ENCODE data around the gene F10.

DNA sequence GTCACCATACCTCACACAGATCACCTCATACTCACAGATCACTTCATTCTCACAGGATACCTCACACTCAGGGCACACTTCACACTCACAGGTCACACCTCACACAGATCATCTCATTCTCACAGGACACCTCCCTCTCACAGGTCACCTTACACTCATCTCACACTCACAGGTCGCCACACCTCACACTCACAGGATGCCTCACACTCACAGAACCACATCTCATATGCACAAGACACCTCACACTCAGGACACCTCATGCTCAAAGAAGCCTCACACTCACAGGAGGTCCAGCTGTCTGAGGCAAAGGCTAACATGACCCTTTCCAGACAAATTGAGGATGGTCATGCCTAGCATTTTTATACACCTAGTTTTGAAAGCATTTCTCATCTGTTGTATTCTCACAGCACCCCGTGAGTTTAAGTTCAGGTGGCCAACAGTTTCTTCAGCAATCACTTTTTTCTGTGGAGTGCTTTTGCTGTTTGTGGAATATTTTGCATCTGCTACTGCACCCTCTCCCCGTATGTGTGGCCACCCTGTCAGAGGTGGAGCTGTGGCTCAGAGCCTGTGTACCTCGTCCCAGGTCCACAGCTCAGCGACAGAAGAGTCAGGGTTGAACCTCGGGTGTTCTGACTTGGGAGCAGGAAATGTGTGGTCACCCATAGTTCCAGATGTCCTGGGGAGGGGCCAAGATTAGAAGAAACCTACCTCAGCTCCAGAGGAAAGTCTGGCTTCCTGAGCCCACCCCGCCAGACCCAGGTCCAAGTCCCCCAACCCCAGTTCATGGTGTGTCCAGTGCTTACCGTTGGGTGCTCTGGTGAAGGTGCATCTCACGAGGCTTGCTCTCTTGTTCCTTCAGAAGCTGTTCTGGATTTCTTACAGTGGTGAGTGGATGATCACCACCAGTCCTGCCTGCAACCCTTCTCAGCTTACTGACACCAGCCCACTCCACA lies 9.4 kb upstream of the F10 start:
- no peak for TF ChIP-seq CTCF (IDR thresholded peaks at IDR 0.05)
- no peak for TF ChIP-seq POLR2A (IDR thresholded peaks at IDR 0.05)
- TF ChIP-seq POLR2AphosphoS5 (IDR thresholded peaks at IDR 0.05) = no peak

All from prostate gland (tissue), 2 donors.